Tibial nerve (tissue), 4 donors: ENCODE data around the gene TREX2.

Experiments used
- EP300 ChIP-seq, 2 donors: sonication (generic); formaldehyde crosslinking; IDR thresholded peaks; one replicate each; pipeline ENCODE4 v1.6.1; 2017; ENCODE audit warnings: antibody characterized with exemption in 2 of 2, mild to moderate bottlenecking in 1 of 2
- POLR2A ChIP-seq, 2 donors: fragments of 450-650 bp; IDR thresholded peaks; one replicate each; pipeline ENCODE4 v1.6.1; 2017; ENCODE audit warnings: antibody characterized with exemption in 2 of 2, mild to moderate bottlenecking in 2 of 2, moderate library complexity in 2 of 2
- TF ChIP-seq, protein P1 (sequence below), 5 experiments: fragments of 200-600 bp in 3 of 5; fragments of 450-650 bp in 2 of 5; sonication (generic) in 3 of 5; IDR thresholded peaks; one replicate each; pipeline ENCODE4 v1.5.1; 2016 to 2019; ENCODE audit warnings: antibody characterized with exemption in 5 of 5, mild to moderate bottlenecking in 3 of 5, moderate library complexity in 2 of 5

DNA sequence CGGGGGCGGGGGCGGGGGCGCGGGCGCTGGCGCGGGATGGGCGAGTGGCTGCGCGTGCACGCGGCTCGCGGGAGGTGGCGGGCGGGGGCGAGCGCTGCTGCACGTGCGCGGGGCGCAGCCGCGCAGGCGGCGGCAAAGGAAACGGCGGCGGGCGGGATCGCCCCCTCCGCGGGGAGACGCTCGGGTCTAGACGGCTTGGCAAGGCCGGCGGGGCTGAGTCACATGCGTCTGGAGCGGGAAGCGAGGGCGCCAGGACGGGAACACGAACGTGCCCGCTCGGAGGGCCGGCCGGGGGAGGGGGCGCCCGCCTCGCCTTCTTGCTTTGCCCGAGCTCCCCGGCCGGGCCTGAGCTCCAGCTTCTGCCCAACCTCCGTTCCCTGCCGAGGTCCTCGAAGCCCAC, 28.9 kb upstream of the TREX2 start:
- TF ChIP-seq, protein P1, sequence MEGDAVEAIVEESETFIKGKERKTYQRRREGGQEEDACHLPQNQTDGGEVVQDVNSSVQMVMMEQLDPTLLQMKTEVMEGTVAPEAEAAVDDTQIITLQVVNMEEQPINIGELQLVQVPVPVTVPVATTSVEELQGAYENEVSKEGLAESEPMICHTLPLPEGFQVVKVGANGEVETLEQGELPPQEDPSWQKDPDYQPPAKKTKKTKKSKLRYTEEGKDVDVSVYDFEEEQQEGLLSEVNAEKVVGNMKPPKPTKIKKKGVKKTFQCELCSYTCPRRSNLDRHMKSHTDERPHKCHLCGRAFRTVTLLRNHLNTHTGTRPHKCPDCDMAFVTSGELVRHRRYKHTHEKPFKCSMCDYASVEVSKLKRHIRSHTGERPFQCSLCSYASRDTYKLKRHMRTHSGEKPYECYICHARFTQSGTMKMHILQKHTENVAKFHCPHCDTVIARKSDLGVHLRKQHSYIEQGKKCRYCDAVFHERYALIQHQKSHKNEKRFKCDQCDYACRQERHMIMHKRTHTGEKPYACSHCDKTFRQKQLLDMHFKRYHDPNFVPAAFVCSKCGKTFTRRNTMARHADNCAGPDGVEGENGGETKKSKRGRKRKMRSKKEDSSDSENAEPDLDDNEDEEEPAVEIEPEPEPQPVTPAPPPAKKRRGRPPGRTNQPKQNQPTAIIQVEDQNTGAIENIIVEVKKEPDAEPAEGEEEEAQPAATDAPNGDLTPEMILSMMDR (IDR thresholded peaks at IDR 0.05): no peak
- TF ChIP-seq POLR2A (IDR thresholded peaks at IDR 0.05) (no peak), EP300 (IDR thresholded peaks at IDR 0.05) (no peak)
